Measurements from ENCODE around the gene FNDC3B. TPM values are rescaled to one million over a fixed set of nuclear protein-coding genes. Genes with fewer than 3 reads are reported as not detected.

The FNDC3B gene
- total RNA-seq, 4 donors from 2014 or later = 59.8 to 72.6 (median 65.6) TPM

DNA sequence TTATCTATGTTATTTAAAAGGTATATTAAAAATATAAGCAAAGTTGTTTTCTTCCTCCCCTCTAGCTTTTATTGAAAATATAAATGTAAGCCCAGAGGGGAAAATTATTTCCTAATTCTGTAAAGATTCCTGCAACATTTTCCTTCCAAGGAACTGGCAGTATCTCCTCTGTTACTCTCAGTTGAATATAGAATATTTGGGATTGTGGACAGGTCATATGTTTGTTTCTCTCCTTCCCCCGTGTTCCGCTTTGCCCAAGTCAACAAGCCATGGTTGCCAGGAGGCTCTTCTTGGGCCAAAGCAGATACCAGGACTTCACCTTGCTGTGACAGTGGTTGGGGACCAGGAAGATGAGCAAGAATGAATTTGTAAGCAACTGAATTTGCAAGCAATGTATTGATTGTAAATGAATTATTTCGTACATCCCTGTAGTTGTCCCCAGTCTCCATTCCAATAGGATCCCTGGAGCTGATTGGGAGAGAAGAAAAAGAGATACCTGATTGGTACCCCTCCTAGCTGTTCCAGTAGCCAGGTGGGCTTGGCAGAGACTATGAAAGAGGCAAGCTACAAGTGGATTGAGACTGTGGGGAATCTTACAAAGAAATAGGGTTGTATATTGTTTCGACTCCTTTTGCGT is 130.8 kb downstream of the FNDC3B start:
- TF ChIP-seq, protein P1, sequence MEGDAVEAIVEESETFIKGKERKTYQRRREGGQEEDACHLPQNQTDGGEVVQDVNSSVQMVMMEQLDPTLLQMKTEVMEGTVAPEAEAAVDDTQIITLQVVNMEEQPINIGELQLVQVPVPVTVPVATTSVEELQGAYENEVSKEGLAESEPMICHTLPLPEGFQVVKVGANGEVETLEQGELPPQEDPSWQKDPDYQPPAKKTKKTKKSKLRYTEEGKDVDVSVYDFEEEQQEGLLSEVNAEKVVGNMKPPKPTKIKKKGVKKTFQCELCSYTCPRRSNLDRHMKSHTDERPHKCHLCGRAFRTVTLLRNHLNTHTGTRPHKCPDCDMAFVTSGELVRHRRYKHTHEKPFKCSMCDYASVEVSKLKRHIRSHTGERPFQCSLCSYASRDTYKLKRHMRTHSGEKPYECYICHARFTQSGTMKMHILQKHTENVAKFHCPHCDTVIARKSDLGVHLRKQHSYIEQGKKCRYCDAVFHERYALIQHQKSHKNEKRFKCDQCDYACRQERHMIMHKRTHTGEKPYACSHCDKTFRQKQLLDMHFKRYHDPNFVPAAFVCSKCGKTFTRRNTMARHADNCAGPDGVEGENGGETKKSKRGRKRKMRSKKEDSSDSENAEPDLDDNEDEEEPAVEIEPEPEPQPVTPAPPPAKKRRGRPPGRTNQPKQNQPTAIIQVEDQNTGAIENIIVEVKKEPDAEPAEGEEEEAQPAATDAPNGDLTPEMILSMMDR (IDR thresholded peaks at IDR 0.05) = no peak
- H3K4me3 ChIP-seq = no peak overlapping the region
- 89% methylated on average over 5 of the region's 5 CpGs for WGBS
- DNase-seq (ENCODE audit: extremely low spot score) = no peak
- H3K4me1 ChIP-seq = peaks cover 57 to 74% (median 63%) of the 10 kb centered on the region in 4 donors
- peak overlapping the region in 2 of 4 donors; percentile 35 for H3K27ac ChIP-seq (replicated peaks in 1 of 4)
- no peaks in the 10 kb centered on the region for H3K9me3 ChIP-seq
- intact Hi-C loops (cut with DNase I) = no loop called here
- H3K36me3 ChIP-seq = no peaks in the 10 kb centered on the region
- H3K27me3 ChIP-seq = no peaks in the 10 kb centered on the region

DNA sequence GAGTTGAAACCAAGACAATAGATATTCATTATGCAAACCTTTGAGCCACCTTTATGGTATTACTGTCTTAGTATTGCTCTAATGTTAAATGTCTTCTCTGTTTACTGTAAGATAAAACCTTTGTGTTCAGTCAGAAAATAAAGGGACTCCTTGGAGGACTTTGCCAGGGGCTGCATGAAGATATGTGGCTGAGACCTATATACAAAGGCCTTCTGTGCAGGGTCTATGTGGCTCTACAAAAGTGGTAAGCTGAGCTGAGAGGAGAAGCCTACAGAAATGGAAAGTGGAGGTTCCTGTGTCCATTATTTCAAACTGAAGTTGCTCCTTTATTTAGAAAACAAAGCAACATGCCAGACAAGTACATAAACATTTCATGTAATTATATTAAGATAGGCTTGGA is 131.5 kb downstream of the FNDC3B start:
- TF ChIP-seq POLR2A (IDR thresholded peaks at IDR 0.05; ENCODE audit: low read depth) (no peak), EP300 (IDR thresholded peaks at IDR 0.05) (no peak), POLR2AphosphoS5 (IDR thresholded peaks at IDR 0.05) (no peak)
- TF ChIP-seq, protein P1 (IDR thresholded peaks at IDR 0.05) = no peak
- H3K27me3 ChIP-seq = no peaks in the 10 kb centered on the region
- H3K9me3 ChIP-seq = no peaks in the 10 kb centered on the region
- no peak overlapping the region for H3K27ac ChIP-seq (replicated peaks in 1 of 4)
- peaks cover 61 to 80% (median 69%) of the 10 kb centered on the region in 4 donors for H3K4me1 ChIP-seq
- no peaks in the 10 kb centered on the region for H3K36me3 ChIP-seq
- no peak for DNase-seq (ENCODE audit: extremely low spot score)
- intact Hi-C loops (cut with DNase I) = no loop called here
- H3K4me3 ChIP-seq = no peak overlapping the region

- Histone ChIP-seq H3K27ac (replicated peaks in 1 of 4) (no peak overlapping the region), H3K9me3 (no peaks in the 10 kb centered on the region), H3K4me1 (peaks cover 68 to 87% (median 76%) of the 10 kb centered on the region in 4 donors), H3K36me3 (no peaks in the 10 kb centered on the region), H3K4me3 (no peak overlapping the region), H3K27me3 (no peaks in the 10 kb centered on the region)
- TF ChIP-seq, protein P1 (IDR thresholded peaks at IDR 0.05) = no peak
- TF ChIP-seq POLR2AphosphoS5 (IDR thresholded peaks at IDR 0.05) (no peak), POLR2A (IDR thresholded peaks at IDR 0.05; ENCODE audit: low read depth) (no peak), EP300 (IDR thresholded peaks at IDR 0.05) (no peak)
- intact Hi-C loops (cut with DNase I) = no loop called here
- no peak for DNase-seq (ENCODE audit: extremely low spot score)
- 80% methylated on average over 2 of the region's 2 CpGs for WGBS
These were observed 132.2 kb downstream of the FNDC3B start for GRCh38 chr3:172171396-172172075.

- Histone ChIP-seq H3K4me3 (no peak overlapping the region), H3K9me3 (no peaks in the 10 kb centered on the region), H3K27ac (replicated peaks in 1 of 4) (no peak overlapping the region), H3K36me3 (no peaks in the 10 kb centered on the region), H3K27me3 (no peaks in the 10 kb centered on the region), H3K4me1 (peaks cover 73 to 87% (median 79%) of the 10 kb centered on the region in 4 donors)
- 82% methylated on average over 13 of the region's 13 CpGs for WGBS
- TF ChIP-seq EP300 (IDR thresholded peaks at IDR 0.05) (no peak), POLR2AphosphoS5 (IDR thresholded peaks at IDR 0.05) (no peak), POLR2A (IDR thresholded peaks at IDR 0.05; ENCODE audit: low read depth) (no peak)
- TF ChIP-seq, protein P1 (IDR thresholded peaks at IDR 0.05) = no peak
- no peak for DNase-seq (ENCODE audit: extremely low spot score)
- intact Hi-C loops (cut with DNase I) = no loop called here
These were observed 134.2 kb downstream of the FNDC3B start for GRCh38 chr3:172173316-172174254.

Measured in esophagus muscularis mucosa (tissue), 4 donors.